Spleen (tissue), 11 donors: ENCODE measurements around the gene ANKRD44. TPM values are rescaled to one million over a fixed set of nuclear protein-coding genes. Genes with fewer than 3 reads are reported as not detected.

Experiments
- DNase-seq: peaks from one replicate; pipeline ENCODE4 v3.0.0-alpha.2; 2020
- H3K27ac ChIP-seq, 8 donors: fragments of 200-600 bp; sonication (generic) in 7 of 8; 1 replicate in 4 of 8; 2 replicates in 4 of 8; pipeline versions ENCODE4 v1.5.0 to v1.8.0; 2016 to 2021; ENCODE audit warnings: inconsistent platforms in 4 of 8, mild to moderate bottlenecking in 4 of 8, moderate library complexity in 1 of 8
- H3K27me3 ChIP-seq, 7 donors: fragments of 200-600 bp; sonication (generic) in 6 of 7; replicated peaks in 1 of 7; 1 replicate in 4 of 7; 2 replicates in 3 of 7; pipeline versions ENCODE4 v1.5.0 to v1.8.0; 2016 to 2021; ENCODE audit warnings: inconsistent platforms in 3 of 7, mild to moderate bottlenecking in 1 of 7
- H3K36me3 ChIP-seq, 6 donors: fragments of 200-600 bp; sonication (generic) in 5 of 6; 1 replicate in 4 of 6; 2 replicates in 2 of 6; pipeline versions ENCODE4 v1.5.0 to v1.8.0; 2016 to 2021; ENCODE audit warnings: inconsistent platforms in 2 of 6
- H3K4me1 ChIP-seq, 6 donors: fragments of 200-600 bp; sonication (generic) in 5 of 6; 1 replicate in 3 of 6; 2 replicates in 3 of 6; pipeline versions ENCODE4 v1.5.0 to v1.8.0; 2016 to 2021; ENCODE audit warnings: inconsistent platforms in 3 of 6
- H3K4me3 ChIP-seq, 8 donors: fragments of 200-600 bp; sonication (generic) in 7 of 8; 1 replicate in 4 of 8; 2 replicates in 4 of 8; pipeline versions ENCODE4 v1.5.0 to v1.8.0; 2016 to 2021; ENCODE audit warnings: inconsistent platforms in 4 of 8, mild to moderate bottlenecking in 4 of 8, moderate library complexity in 2 of 8
- H3K9me3 ChIP-seq, 8 donors: fragments of 200-600 bp; sonication (generic) in 7 of 8; 1 replicate in 4 of 8; 2 replicates in 4 of 8; pipeline versions ENCODE4 v1.5.0 to v1.8.0; 2016 to 2021; ENCODE audit warnings: inconsistent platforms in 4 of 8
- CTCF ChIP-seq, 11 experiments: fragments of 200-600 bp in 7 of 11; fragments of 450-650 bp in 4 of 11; sonication (generic) in 4 of 11; IDR thresholded peaks in 8 of 11; conservative IDR thresholded peaks in 3 of 11; 1 replicate in 7 of 11; 2 replicates in 4 of 11; pipeline versions ENCODE4 v1.4.0 to v1.8.0; 2016 to 2021; ENCODE audit warnings: antibody characterized with exemption in 11 of 11, inconsistent platforms in 4 of 11, mild to moderate bottlenecking in 1 of 11
- POLR2A ChIP-seq, 3 donors: fragments of 450-650 bp; IDR thresholded peaks; one replicate each; pipeline ENCODE4 v1.5.1; 2017; ENCODE audit warnings: antibody characterized with exemption in 3 of 3, mild to moderate bottlenecking in 1 of 3
- POLR2AphosphoS5 ChIP-seq, 3 donors: sonication (generic); formaldehyde crosslinking; IDR thresholded peaks; one replicate each; pipeline ENCODE4 v1.5.1; 2017; ENCODE audit warnings: antibody characterized with exemption in 3 of 3
- WGBS, 5 donors: extraction: QIAGEN DNeasy Blood & Tissue Kit in 3 of 5; methylation state at CpG; one replicate each; pipeline versions ENCODE4 v1.1.5 to v1.1.7; 2013 to 2018; 5-methylcytosine and 5-hydroxymethylcytosine counted together
- intact Hi-C: fragments of 100-400 bp; cut with DNase I; formaldehyde crosslinking; loops from one replicate; pipeline ENCODE4 v1.15.0; 2023; ENCODE audit warnings: low total_unique reads
- polyA plus RNA-seq, 3 donors: library from polyadenylated mRNA; stranded (reverse); fragments of 200-250 nt; gene quantifications; one replicate each; pipeline ENCODE4 v1.2.1, GENCODE V29; 2013
- total RNA-seq, 7 donors: library from RNA; depleted of rRNA in 3 of 7; stranded (reverse); fragments of >200 nt in 3 of 7; fragmentation: NEBNext Ultra II Directional in 4 of 7; extraction: Animal tissue kit (Norgen Biotek cat#: 25700) in 4 of 7; gene quantifications; one replicate each; pipeline versions ENCODE4 v1.1.0 to v1.2.1, GENCODE V29; 2016 to 2021
- donor health status: healthy with polysubstance abuse.
- donor health status: DM: no; HTN: no; CAD: no; lungs with moderate emphysema.
- donor health status: DM: no; HTN: no; CAD: no.
- donor health status: Bipolar disorder and iron deficiency.
- donor health status: healthy.
- donor health status: DM: no; HTN: no; CAD: no.
- donor health status: DM: yes; HTN: yes; CAD: no.

Gene ANKRD44
- total and polyA plus RNA-seq, 10 donors: 16.0 to 183 (median 140) TPM

DNA sequence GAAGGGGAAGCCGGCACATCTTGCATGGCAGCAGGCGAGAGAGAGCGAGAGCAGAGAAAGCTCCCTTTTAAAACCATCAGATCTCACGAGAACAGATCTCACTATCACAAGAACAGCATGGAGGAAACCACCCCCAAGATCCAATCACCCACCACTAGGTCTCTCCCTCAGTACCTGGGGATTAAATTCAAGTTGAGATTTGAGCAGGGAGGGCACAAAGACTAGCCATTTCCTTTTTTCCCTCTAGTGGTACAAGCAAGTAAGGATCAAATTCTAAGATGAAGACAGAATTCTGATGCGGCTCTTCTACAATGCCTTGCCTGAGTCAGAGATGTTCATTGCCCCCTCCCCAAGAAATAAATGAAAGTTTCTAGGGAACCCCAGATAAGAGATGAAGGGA lies 45.6 kb upstream of the ANKRD44 start:
- 77 to 89% (median 80%) methylated on average over 5 of the region's 5 CpGs for WGBS, 5 donors
- no peak overlapping the region for H3K4me3 ChIP-seq
- H3K36me3 ChIP-seq: no peaks in the 10 kb centered on the region
- intact Hi-C loops: no loop called here
- TF ChIP-seq POLR2A (IDR thresholded peaks at IDR 0.05) (no peak), CTCF (IDR thresholded peaks at IDR 0.05 in 8 of 11, conservative IDR thresholded peaks at IDR 0.05 in 3 of 11) (peak in 4 of 11 experiments; percentile 12 to 39 (median 22))
- no peaks in the 10 kb centered on the region for H3K27me3 ChIP-seq
- H3K27ac ChIP-seq: no peak overlapping the region
- no peaks in the 10 kb centered on the region for H3K4me1 ChIP-seq
- no peak for DNase-seq
- no peaks in the 10 kb centered on the region for H3K9me3 ChIP-seq

DNA sequence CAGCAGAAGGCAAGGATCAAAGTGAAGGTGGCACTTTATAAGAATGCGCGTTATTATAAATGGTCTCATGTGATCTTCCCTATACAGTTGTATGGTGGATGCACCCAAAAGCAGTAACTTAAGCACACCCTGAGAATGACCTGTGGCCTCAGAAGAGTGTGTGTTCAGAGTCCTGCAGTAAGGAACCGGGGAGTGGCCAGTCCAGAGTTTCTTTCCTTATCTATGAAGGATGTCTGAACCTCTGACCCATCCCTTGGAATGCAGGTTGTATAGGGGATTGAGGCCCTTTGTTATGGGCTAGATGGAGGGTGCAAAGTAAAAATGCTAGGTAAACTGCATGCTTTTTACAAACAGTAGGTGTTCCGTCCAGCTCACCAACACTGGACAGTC lies 43.6 kb upstream of the ANKRD44 start:
- H3K4me1 ChIP-seq: no peaks in the 10 kb centered on the region
- H3K27ac ChIP-seq: no peak overlapping the region

DNA sequence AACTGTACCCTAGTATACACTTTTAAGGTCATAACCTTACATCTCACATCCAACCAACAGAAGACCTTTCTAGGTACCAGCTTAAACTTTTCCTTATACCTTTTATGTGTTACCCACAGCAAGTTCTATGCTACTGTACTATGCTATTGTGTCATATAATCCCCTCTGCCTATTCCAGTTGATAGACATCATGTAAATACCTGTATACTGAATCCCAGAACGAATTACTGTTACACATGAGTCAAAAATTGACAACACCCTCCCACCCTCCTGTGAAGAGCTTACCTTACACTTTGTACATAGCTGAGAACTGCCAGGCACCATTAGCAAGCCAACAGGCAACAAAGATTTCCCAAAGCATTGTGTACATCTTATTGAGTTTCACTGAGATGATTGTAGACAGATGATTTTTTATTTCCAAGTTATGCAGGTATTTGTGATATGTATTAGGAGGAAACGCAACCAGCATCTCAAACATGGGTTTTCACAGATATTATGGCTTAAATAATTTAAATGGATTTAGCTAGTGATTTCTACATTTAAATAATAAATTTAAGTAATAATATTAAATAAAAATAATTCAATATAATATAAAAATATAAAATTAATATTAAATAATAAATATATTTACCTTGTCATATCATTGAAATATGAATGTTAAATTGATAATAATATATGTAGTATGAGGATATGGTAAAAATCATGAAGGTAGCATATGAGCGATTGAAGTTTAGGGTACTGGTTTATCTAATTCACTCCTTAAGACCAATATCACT lies 43.0 kb upstream of the ANKRD44 start:
- WGBS, 5 donors: 79 to 85% (median 79%) methylated on average over 3 of the region's 3 CpGs
- TF ChIP-seq CTCF (IDR thresholded peaks at IDR 0.05 in 8 of 11, conservative IDR thresholded peaks at IDR 0.05 in 3 of 11) (no peak), POLR2A (IDR thresholded peaks at IDR 0.05) (no peak), POLR2AphosphoS5 (IDR thresholded peaks at IDR 0.05) (no peak)

More for the DNA sequence above, 43.6 kb upstream of the ANKRD44 start:
- WGBS, 5 donors: 94 to 98% (median 97%) methylated on average over 4 of the region's 4 CpGs
- Histone ChIP-seq H3K9me3 (no peaks in the 10 kb centered on the region), H3K27me3 (no peaks in the 10 kb centered on the region), H3K36me3 (no peaks in the 10 kb centered on the region), H3K4me3 (no peak overlapping the region)
- no peak for DNase-seq
- TF ChIP-seq CTCF (IDR thresholded peaks at IDR 0.05 in 8 of 11, conservative IDR thresholded peaks at IDR 0.05 in 3 of 11) (no peak), POLR2AphosphoS5 (IDR thresholded peaks at IDR 0.05) (no peak), POLR2A (IDR thresholded peaks at IDR 0.05) (no peak)
- intact Hi-C loops: no loop called here

GRCh38 chr2:197349699-197350098 lies 39.1 kb upstream of the ANKRD44 start:
- H3K27me3 ChIP-seq: no peaks in the 10 kb centered on the region
- DNase-seq: no peak
- H3K4me1 ChIP-seq: no peaks in the 10 kb centered on the region
- no peak overlapping the region for H3K4me3 ChIP-seq
- no peaks in the 10 kb centered on the region for H3K36me3 ChIP-seq
- H3K27ac ChIP-seq: no peak overlapping the region
- intact Hi-C loops: no loop called here
- no peaks in the 10 kb centered on the region for H3K9me3 ChIP-seq
- WGBS, 5 donors: 91 to 100% (median 95%) methylated on average over 2 of the region's 2 CpGs
- no peak for TF ChIP-seq POLR2AphosphoS5 (IDR thresholded peaks at IDR 0.05)
- TF ChIP-seq CTCF (IDR thresholded peaks at IDR 0.05 in 8 of 11, conservative IDR thresholded peaks at IDR 0.05 in 3 of 11): no peak
- no peak for TF ChIP-seq POLR2A (IDR thresholded peaks at IDR 0.05)

More for the DNA sequence above, 43.0 kb upstream of the ANKRD44 start:
- no peaks in the 10 kb centered on the region for H3K9me3 ChIP-seq
- no peak for DNase-seq
- no peak overlapping the region for H3K4me3 ChIP-seq
- no peaks in the 10 kb centered on the region for H3K36me3 ChIP-seq
- no peak overlapping the region for H3K27ac ChIP-seq
- intact Hi-C loops: no loop called here
- H3K27me3 ChIP-seq: no peaks in the 10 kb centered on the region
- H3K4me1 ChIP-seq: no peaks in the 10 kb centered on the region
